ENCODE data around the gene EDEM2.
"Not testable (repeated sequence)": the region's sequence is repeated elsewhere in the genome, so short reads cannot be mapped to it uniquely, and the experiment has no call there.

EDEM2 gene

GRCh38 chr20:35168701-35169409 is 21.7 kb upstream of the EDEM2 start:
- not testable (repeated sequence) for DNase-seq (ENCODE audit: low read depth, low spot score)

DNA sequence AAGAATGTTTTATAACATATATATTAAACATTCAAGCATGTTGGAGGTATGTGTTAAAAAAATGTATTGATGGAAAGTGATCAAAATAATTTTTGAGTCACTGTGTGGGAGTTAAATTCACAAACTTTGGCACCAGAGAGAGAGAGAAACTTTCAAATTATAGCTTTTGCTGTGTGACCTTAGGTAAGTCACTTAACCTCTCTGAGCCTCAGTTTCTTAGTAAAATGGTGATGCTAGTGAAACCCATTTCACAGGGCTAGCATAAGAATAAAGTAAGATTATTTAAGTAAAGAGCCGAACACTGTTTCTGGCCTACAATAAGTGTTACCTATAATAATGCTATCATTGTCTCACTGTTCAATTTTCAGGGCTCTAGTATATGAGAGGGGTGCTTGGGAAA is 20.7 kb upstream of the EDEM2 start:
- DNase-seq (ENCODE audit: low read depth, low spot score): no peak

- DNase-seq (ENCODE audit: low read depth, low spot score): no peak
Observed at GRCh38 chr20:35166242-35166830, 19.2 kb upstream of the EDEM2 start.

DNA sequence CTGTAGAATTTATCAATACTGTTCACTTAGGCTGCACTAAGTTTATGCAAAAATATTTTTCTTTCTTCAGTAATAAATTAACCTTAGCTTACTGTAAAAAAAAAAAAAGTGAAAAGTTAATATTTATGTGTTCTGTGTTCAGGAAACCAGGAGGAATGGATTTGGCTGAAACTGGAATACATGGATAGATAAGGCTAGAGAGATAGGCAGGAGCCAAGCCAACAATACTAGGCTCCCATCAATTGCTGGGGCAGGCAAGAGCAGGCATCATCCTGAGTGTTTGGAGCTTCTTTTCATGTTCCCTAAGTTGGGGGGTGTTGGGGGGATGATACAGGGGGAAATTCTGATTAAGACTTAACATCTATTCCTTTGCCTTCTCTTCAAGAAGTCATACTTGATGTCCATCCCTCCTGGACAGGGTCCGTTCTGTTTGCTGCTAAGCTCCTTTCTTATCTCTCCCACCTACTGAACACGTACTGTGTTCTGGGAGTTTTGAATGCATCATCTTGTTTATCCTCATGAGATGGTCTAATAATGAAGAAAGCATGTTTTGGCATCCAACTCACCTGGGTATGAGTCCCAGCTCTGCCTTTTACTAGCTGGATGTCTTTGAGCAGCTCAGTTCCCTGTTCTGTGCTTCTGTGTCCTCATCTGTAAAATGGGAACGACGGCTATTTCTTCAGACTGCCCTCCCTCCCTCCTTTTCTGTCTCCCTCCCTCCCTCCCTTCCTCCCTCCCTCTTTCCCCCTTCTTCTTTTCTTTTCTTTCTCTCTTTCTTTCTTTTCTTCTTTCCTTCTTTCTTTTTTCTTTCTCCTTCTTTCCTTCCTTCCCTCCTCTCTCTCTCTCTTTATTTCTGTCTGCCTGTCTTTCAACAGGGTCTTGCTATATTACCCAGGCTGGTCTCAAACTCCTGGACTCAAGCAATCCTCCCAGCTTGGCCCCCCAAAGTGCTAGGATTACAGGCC is 18.4 kb upstream of the EDEM2 start:
- DNase-seq (ENCODE audit: low read depth, low spot score): no peak

DNA sequence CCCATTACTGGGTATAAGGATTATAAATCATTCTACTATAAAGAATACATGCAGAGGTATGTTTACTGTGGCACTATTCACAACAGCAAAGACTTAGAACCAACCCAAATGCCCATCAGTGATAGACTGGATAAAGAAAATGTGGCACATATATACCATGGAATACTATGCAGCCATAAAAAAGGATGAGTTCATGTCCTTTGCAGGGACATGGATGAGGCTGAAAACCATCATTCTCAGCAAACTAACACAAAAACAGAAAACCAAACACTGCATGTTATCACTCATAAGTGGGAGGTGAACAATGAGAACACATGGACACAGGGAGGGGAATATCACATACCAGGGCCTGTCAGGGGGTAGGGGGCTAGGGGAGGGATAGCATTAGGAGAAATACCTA is 17.4 kb upstream of the EDEM2 start:
- not testable (repeated sequence) for DNase-seq (ENCODE audit: low read depth, low spot score)

- not testable (repeated sequence) for DNase-seq (ENCODE audit: low read depth, low spot score)
Observed at GRCh38 chr20:35160341-35160740, 13.2 kb upstream of the EDEM2 start.

DNA sequence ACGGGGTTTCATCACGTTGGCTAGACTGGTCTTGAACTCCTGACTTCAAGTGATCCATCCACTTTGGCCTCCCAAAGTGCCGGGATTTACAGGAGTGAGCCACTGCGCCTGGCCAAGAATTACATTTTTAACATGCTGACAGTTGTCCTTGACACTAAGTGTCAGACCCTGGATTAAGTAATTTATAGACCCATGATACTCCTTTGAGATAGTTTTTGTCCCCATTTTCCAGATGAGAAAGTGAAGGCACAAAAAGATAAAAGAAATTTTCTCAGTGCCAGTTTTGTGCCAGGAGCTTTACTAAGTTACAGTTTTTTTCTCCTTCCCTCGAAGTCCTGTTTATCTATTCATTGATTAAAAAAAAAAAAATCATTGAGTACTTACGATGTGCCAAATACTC is 9.8 kb upstream of the EDEM2 start:
- DNase-seq (ENCODE audit: low read depth, low spot score): no peak

GRCh38 chr20:35155936-35156335 is 8.8 kb upstream of the EDEM2 start:
- DNase-seq (ENCODE audit: low read depth, low spot score): no peak

DNA sequence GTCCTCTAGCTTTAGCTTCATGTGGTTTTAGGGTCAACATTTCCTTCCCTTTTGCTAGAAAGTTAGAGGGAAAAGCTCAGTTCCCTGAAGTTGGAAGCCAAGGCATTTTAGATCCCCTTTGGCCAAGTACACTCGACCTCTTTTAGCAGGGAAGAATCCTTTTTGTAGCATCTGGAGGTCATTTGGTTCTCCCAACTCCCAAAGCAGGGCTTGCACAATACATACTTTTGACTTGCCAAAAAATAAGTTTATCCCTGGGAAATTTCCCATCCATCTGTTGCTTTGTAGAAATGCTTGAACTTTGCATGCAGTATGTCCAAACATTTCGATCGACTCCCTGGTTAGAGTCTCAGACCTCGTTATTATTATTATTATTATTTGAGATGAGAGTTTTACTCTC is 4.6 kb upstream of the EDEM2 start:
- no peak for DNase-seq (ENCODE audit: low read depth, low spot score)

- DNase-seq (ENCODE audit: low read depth, low spot score): no peak
Observed at GRCh38 chr20:35150846-35151579, 3.9 kb upstream of the EDEM2 start.

- DNase-seq (ENCODE audit: low read depth, low spot score): not testable (repeated sequence)
Observed at GRCh38 chr20:35147575-35148071, 487 bp upstream of the EDEM2 start.

GRCh38 chr20:35146299-35146919 is 727 bp downstream of the EDEM2 start:
- no peak for DNase-seq (ENCODE audit: low read depth, low spot score)

DNA sequence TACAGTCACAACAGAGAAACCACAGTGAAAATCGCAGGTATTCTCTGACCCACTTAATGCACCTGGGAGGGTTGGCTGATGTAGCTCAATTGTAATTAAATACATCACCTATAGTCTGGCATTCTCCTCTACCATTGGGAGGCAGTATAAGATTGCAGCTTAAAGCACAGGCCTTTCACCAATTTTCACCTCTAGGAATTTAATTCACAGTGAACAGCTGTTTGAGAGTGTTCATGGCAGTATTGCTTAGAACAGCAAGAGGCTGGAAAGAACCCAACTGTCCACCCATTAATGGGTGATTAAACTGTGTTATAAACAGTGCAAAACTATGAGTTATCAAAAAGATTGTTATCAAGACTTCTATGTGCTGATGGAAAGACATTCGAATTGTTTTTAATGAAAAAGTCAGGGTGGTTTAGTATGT is 2.0 kb downstream of the EDEM2 start:
- DNase-seq (ENCODE audit: low read depth, low spot score): no peak

GRCh38 chr20:35144694-35145093 is 2.4 kb downstream of the EDEM2 start:
- DNase-seq (ENCODE audit: low read depth, low spot score): no peak

DNA sequence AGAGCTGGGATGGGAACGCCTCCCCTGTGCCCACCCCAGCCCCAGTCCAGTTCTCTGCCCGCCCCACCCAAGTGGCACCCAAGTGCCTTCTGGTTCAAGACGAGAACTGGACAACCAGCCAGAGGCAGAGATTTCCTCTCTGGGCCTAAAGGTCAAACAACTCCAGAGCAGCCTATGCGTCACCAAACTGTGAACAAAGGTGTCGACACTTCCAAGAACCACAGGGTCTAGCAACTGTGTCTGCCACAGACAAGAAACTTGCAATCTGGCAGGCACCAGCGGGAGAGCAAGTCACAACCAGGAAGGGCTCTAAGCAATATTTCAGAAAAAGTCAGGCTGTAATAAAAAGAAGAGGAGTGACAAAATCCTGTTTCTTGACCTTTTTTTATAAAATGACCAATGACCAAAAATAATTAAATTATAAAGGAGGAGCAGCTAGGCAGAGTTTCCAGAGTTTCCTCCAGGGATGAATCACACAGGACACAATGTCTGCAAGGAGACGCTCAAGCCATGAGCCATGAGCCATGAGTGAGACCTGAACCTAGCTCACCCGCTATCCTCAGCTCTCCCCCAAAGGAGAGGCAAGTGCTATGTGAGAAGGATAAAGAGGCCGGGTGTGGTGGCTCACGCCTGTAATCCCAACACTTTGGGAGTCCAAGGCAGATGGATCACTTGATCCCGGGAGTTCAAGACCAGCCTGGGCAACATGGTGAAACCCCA is 11.1 kb downstream of the EDEM2 start:
- DNase-seq (ENCODE audit: low read depth, low spot score): no peak

DNA sequence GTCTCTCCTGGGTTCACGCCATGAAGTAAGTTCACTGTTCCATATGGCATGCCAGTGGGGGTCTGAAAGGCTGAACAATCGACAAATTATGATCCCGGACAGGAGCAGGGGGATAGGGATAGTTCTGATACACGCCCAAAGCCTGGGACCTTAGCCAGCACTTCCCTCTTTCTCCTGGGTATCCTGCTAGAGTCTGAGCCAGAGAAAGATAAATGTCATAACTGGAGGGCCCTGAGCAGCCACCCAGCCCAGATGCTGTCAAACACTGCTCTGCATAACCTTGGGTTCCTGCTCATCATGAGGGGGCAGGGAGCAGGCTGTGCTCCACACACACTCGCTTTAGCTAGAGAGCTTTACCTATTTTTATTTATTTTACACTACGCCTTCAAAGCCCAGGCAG is 12.3 kb downstream of the EDEM2 start:
- no peak for DNase-seq (ENCODE audit: low read depth, low spot score)

GRCh38 chr20:35134472-35134871 is 12.7 kb downstream of the EDEM2 start:
- no peak for DNase-seq (ENCODE audit: low read depth, low spot score)

DNA sequence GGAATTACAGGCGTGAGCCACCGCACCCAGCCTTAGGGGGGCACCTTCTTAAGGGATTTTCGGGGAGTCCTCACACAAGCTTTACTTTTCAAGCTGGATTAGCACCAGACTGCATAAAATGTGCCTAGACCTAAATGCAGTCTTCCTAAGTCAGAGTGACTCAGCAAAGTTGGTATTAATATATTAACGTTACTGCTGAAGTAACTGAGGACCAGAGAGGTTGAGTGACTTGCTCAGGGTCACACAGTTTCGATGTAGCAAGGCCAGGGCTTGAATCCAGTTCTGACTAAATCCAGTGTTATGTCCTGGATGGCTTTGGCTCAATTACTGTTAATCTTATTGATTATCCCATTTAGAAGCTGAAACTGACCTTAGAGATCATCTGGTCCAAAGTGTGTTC is 13.4 kb downstream of the EDEM2 start:
- DNase-seq (ENCODE audit: low read depth, low spot score): no peak

- DNase-seq (ENCODE audit: low read depth, low spot score): no peak
Observed at GRCh38 chr20:35133031-35133430, 14.1 kb downstream of the EDEM2 start.

GRCh38 chr20:35131934-35132333 is 15.2 kb downstream of the EDEM2 start:
- DNase-seq (ENCODE audit: low read depth, low spot score): no peak

Measured in iPS DF 19.7 (cell line).